IPS DF 6.9 (cell line): ENCODE results near the gene PSMA3.

ENCODE experiments used
- DNase-seq: peaks from one replicate; pipeline ENCODE4 v3.0.0-alpha.2; 2013; ENCODE audit warnings: low read depth, low spot score
- H3K27ac ChIP-seq: one replicate; pipeline ENCODE4 v1.5.1; 2013; ENCODE audit warnings: low read length, control low read depth
- H3K27me3 ChIP-seq: 2 replicates; pipeline ENCODE4 v1.6.1; 2013; ENCODE audit warnings: mild to moderate bottlenecking, low read length; ENCODE audit not compliant: control insufficient read depth, insufficient read depth
- H3K36me3 ChIP-seq: 2 replicates; pipeline ENCODE4 v1.6.1; 2013; ENCODE audit warnings: low read length; ENCODE audit not compliant: control insufficient read depth, insufficient read depth
- H3K4me1 ChIP-seq: 2 replicates; pipeline ENCODE4 v1.6.1; 2013; ENCODE audit warnings: low read length; ENCODE audit not compliant: control insufficient read depth, insufficient read depth
- H3K4me3 ChIP-seq: 2 replicates; pipeline ENCODE4 v1.5.1; 2013; ENCODE audit warnings: mild to moderate bottlenecking, low read length
- H3K9me3 ChIP-seq: 2 replicates; pipeline ENCODE4 v1.6.1; 2013; ENCODE audit warnings: low read length, inconsistent platforms; ENCODE audit not compliant: control insufficient read depth, insufficient read depth
- WGBS: extraction: QIAGEN DNeasy Blood & Tissue Kit; methylation state at CpG from one replicate; pipeline ENCODE4 v1.1.7; 2013; ENCODE audit warnings: mixed read lengths, missing lambda C conversion rate; ENCODE audit not compliant: insufficient read length, insufficient coverage; 5-methylcytosine and 5-hydroxymethylcytosine counted together

PSMA3 gene

GRCh38 chr14:58272588-58273372 is 28.1 kb downstream of the PSMA3 start:
- no CpG with 5 or more reads among the region's 4 CpGs for WGBS
- no peaks in the 10 kb centered on the region for H3K27me3 ChIP-seq
- no peak overlapping the region for H3K4me3 ChIP-seq
- no peaks in the 10 kb centered on the region for H3K9me3 ChIP-seq
- no peak overlapping the region for H3K27ac ChIP-seq
- DNase-seq, result peak; percentile 4
- peaks cover 8% of the 10 kb centered on the region; the same call in 1 of the 2 replicates for H3K36me3 ChIP-seq
- H3K4me1 ChIP-seq, result no peaks in the 10 kb centered on the region

GRCh38 chr14:58274881-58275280 is 30.2 kb downstream of the PSMA3 start:
- Histone ChIP-seq H3K9me3 (no peaks in the 10 kb centered on the region), H3K36me3 (peaks cover 8% of the 10 kb centered on the region; the same call in 1 of the 2 replicates), H3K27ac (no peak overlapping the region), H3K27me3 (no peaks in the 10 kb centered on the region), H3K4me1 (no peaks in the 10 kb centered on the region), H3K4me3 (no peak overlapping the region)
- DNase-seq, result no peak

- no peak overlapping the region for H3K27ac ChIP-seq
- no peaks in the 10 kb centered on the region for H3K9me3 ChIP-seq
- no peaks in the 10 kb centered on the region for H3K27me3 ChIP-seq
- no peaks in the 10 kb centered on the region for H3K4me1 ChIP-seq
- peaks cover 8% of the 10 kb centered on the region; the same call in 1 of the 2 replicates for H3K36me3 ChIP-seq
- no peak overlapping the region for H3K4me3 ChIP-seq
- no CpG with 5 or more reads among the region's 2 CpGs for WGBS
- no peak for DNase-seq
Measured at GRCh38 chr14:58275527-58276190, 31.0 kb downstream of the PSMA3 start.

GRCh38 chr14:58276208-58276607 is 31.6 kb downstream of the PSMA3 start:
- no peak overlapping the region for H3K27ac ChIP-seq
- H3K9me3 ChIP-seq, result no peaks in the 10 kb centered on the region
- DNase-seq, result no peak
- no peaks in the 10 kb centered on the region for H3K4me1 ChIP-seq
- H3K4me3 ChIP-seq, result no peak overlapping the region
- no CpG with 5 or more reads among the region's 1 CpG for WGBS
- H3K27me3 ChIP-seq, result no peaks in the 10 kb centered on the region
- H3K36me3 ChIP-seq, result peaks cover 8% of the 10 kb centered on the region; the same call in 1 of the 2 replicates

GRCh38 chr14:58278177-58278576 is 33.5 kb downstream of the PSMA3 start:
- Histone ChIP-seq H3K27ac (no peak overlapping the region), H3K27me3 (no peaks in the 10 kb centered on the region), H3K36me3 (no peaks in the 10 kb centered on the region), H3K9me3 (no peaks in the 10 kb centered on the region), H3K4me1 (no peaks in the 10 kb centered on the region), H3K4me3 (no peak overlapping the region)
- WGBS, result no CpG with 5 or more reads among the region's 8 CpGs
- DNase-seq, result no peak

- H3K9me3 ChIP-seq, result no peaks in the 10 kb centered on the region
- H3K4me1 ChIP-seq, result no peaks in the 10 kb centered on the region
- no peak overlapping the region for H3K27ac ChIP-seq
- no peaks in the 10 kb centered on the region for H3K27me3 ChIP-seq
- no peak for DNase-seq
- WGBS, result no CpG with 5 or more reads among the region's 4 CpGs
- H3K36me3 ChIP-seq, result peaks cover 6% of the 10 kb centered on the region; the same call in 1 of the 2 replicates
- no peak overlapping the region for H3K4me3 ChIP-seq
Measured at GRCh38 chr14:58280954-58281787, 36.5 kb downstream of the PSMA3 start.

- no CpG with 5 or more reads among the region's 3 CpGs for WGBS
- Histone ChIP-seq H3K4me3 (no peak overlapping the region), H3K27me3 (no peaks in the 10 kb centered on the region), H3K4me1 (no peaks in the 10 kb centered on the region), H3K27ac (no peak overlapping the region), H3K36me3 (peaks cover 6% of the 10 kb centered on the region; the same call in 1 of the 2 replicates), H3K9me3 (no peaks in the 10 kb centered on the region)
- no peak for DNase-seq
Measured at GRCh38 chr14:58281969-58282368, 37.3 kb downstream of the PSMA3 start.

GRCh38 chr14:58282925-58283593 is 38.4 kb downstream of the PSMA3 start:
- H3K27me3 ChIP-seq, result no peaks in the 10 kb centered on the region
- DNase-seq, result no peak
- no peak overlapping the region for H3K4me3 ChIP-seq
- H3K36me3 ChIP-seq, result peaks cover 6% of the 10 kb centered on the region; the same call in 1 of the 2 replicates
- H3K9me3 ChIP-seq, result no peaks in the 10 kb centered on the region
- no peaks in the 10 kb centered on the region for H3K4me1 ChIP-seq
- no peak overlapping the region for H3K27ac ChIP-seq
- no CpG with 5 or more reads among the region's 4 CpGs for WGBS

GRCh38 chr14:58283730-58284129 is 39.1 kb downstream of the PSMA3 start:
- no peak for DNase-seq
- H3K9me3 ChIP-seq, result no peaks in the 10 kb centered on the region
- no peak overlapping the region for H3K4me3 ChIP-seq
- no peak overlapping the region for H3K27ac ChIP-seq
- H3K4me1 ChIP-seq, result no peaks in the 10 kb centered on the region
- H3K27me3 ChIP-seq, result no peaks in the 10 kb centered on the region
- H3K36me3 ChIP-seq, result peaks cover 6% of the 10 kb centered on the region; the same call in 1 of the 2 replicates

- peaks cover 6% of the 10 kb centered on the region; the same call in 1 of the 2 replicates for H3K36me3 ChIP-seq
- no peaks in the 10 kb centered on the region for H3K27me3 ChIP-seq
- 100% methylated on average over 1 of the region's 4 CpGs for WGBS
- no peak overlapping the region for H3K27ac ChIP-seq
- H3K4me3 ChIP-seq, result no peak overlapping the region
- DNase-seq, result no peak
- H3K9me3 ChIP-seq, result no peaks in the 10 kb centered on the region
- H3K4me1 ChIP-seq, result no peaks in the 10 kb centered on the region
Measured at GRCh38 chr14:58285132-58285531, 40.5 kb downstream of the PSMA3 start.
